GM23338 (cell line): ENCODE data around the gene RNF152. TPM values are rescaled to one million over a fixed set of nuclear protein-coding genes. Genes with fewer than 3 reads are reported as not detected.

Experiments used
- ATAC-seq: fragments of 200-7000 bp; cut with Tn5 transposase; 3 replicates; pipeline ENCODE4 v1.9.1; 2020
- DNase-seq: peaks from one replicate; pipeline ENCODE4 v3.0.0-alpha.2; 2015; ENCODE audit warnings: low spot score
- H2AFZ ChIP-seq: fragments of 200-600 bp; sonication (generic); 2 replicates; pipeline ENCODE4 v1.8.0; 2016; ENCODE audit warnings: antibody characterized with exemption, mild to moderate bottlenecking, moderate library complexity
- H3F3A ChIP-seq: fragments of 200-600 bp; sonication (generic); replicated peaks from 2 replicates; pipeline ENCODE4 v1.8.0; 2017; ENCODE audit warnings: antibody characterized with exemption, mixed run types, low read depth
- H3K27ac ChIP-seq: fragments of 200-600 bp; sonication (generic); 2 replicates; pipeline ENCODE4 v1.6.1; 2016; ENCODE audit warnings: low read depth
- H3K27me3 ChIP-seq: fragments of 200-600 bp; sonication (generic); 2 replicates; pipeline ENCODE4 v1.8.0; 2016; ENCODE audit warnings: mild to moderate bottlenecking, mixed run types, moderate library complexity; ENCODE audit not compliant: insufficient read depth
- H3K36me3 ChIP-seq: fragments of 200-600 bp; sonication (generic); 2 replicates; pipeline ENCODE4 v1.8.0; 2016; ENCODE audit warnings: mild to moderate bottlenecking; ENCODE audit not compliant: insufficient read depth
- H3K4me1 ChIP-seq: fragments of 200-600 bp; sonication (generic); 2 replicates; pipeline ENCODE4 v1.8.0; 2016; ENCODE audit warnings: mild to moderate bottlenecking, moderate library complexity; ENCODE audit not compliant: insufficient read depth
- H3K4me2 ChIP-seq: fragments of 200-600 bp; sonication (generic); 2 replicates; pipeline ENCODE4 v1.7.1; 2017; ENCODE audit warnings: mixed run types
- H3K4me3 ChIP-seq: fragments of 200-600 bp; sonication (generic); 2 replicates; pipeline ENCODE4 v1.6.1; 2016; ENCODE audit warnings: mixed run types
- H3K79me2 ChIP-seq: fragments of 200-600 bp; sonication (generic); replicated peaks from 2 replicates; pipeline ENCODE4 v1.8.0; 2017; ENCODE audit warnings: mild to moderate bottlenecking; ENCODE audit not compliant: insufficient read depth
- H3K9me2 ChIP-seq: fragments of 200-600 bp; sonication (generic); 2 replicates; pipeline ENCODE4 v1.8.0; 2017; ENCODE audit not compliant: insufficient read depth
- H4K20me1 ChIP-seq: fragments of 200-600 bp; sonication (generic); replicated peaks from 2 replicates; pipeline ENCODE4 v1.8.0; 2017; ENCODE audit warnings: mild to moderate bottlenecking; ENCODE audit not compliant: insufficient read depth
- H3K27ac Mint-ChIP-seq: 2 replicates; pipeline ENCODE4 v1.8.0; 2020; ENCODE audit warnings: inconsistent platforms, mild to moderate bottlenecking, moderate library complexity, mixed read lengths
- H3K27me3 Mint-ChIP-seq: 3 replicates; pipeline ENCODE4 v1.8.0; 2022; ENCODE audit warnings: low read depth, mild to moderate bottlenecking, moderate library complexity, mixed read lengths, inconsistent platforms; ENCODE audit not compliant: insufficient read depth, poor library complexity
- H3K36me3 Mint-ChIP-seq: 3 replicates; pipeline ENCODE4 v1.8.0; 2021; ENCODE audit warnings: low read depth, mild to moderate bottlenecking, inconsistent platforms, moderate library complexity, mixed read lengths
- H3K4me1 Mint-ChIP-seq: 3 replicates; pipeline ENCODE4 v1.8.0; 2020; ENCODE audit warnings: mild to moderate bottlenecking, inconsistent platforms, mixed read lengths
- H3K4me3 Mint-ChIP-seq: 3 replicates; pipeline ENCODE4 v1.8.0; 2021; ENCODE audit warnings: moderate library complexity, mild to moderate bottlenecking, inconsistent platforms, mixed read lengths
- H3K9me3 Mint-ChIP-seq: 3 replicates; pipeline ENCODE4 v1.8.0; 2020; ENCODE audit warnings: moderate library complexity, mild to moderate bottlenecking, inconsistent platforms, mixed read lengths
- CREB1 ChIP-seq: fragments of 250-450 bp; sonication (Bioruptor Pico); IDR thresholded peaks from 2 replicates; pipeline ENCODE4 v1.5.0; 2020; ENCODE audit warnings: low read depth, mild to moderate bottlenecking, moderate library complexity
- CTCF ChIP-seq, 2 experiments: fragments of 200-600 bp in 1 of 2; sonication (generic) in 1 of 2; conservative IDR thresholded peaks; 2 replicates each; pipeline versions ENCODE4 v1.5.1 to v1.6.1; 2016 to 2017; ENCODE audit warnings: antibody characterized with exemption in 2 of 2, low read depth in 2 of 2, mild to moderate bottlenecking in 2 of 2, moderate library complexity in 1 of 2
- ETS1 ChIP-seq: IDR thresholded peaks from 2 replicates; pipeline ENCODE4 v1.6.1; 2016; ENCODE audit warnings: antibody characterized with exemption
- EZH2 ChIP-seq: fragments of 200-600 bp; sonication (generic); IDR thresholded peaks from one replicate; pipeline ENCODE4 v1.8.0; 2017; ENCODE audit warnings: antibody characterized with exemption, mild to moderate bottlenecking, low read depth; ENCODE audit not compliant: unreplicated experiment
- NANOG ChIP-seq: IDR thresholded peaks from 2 replicates; pipeline ENCODE4 v1.6.1; 2016; ENCODE audit warnings: antibody characterized with exemption, borderline replicate concordance
- REST ChIP-seq: IDR thresholded peaks from one replicate; pipeline ENCODE4 v1.6.1; 2018; ENCODE audit warnings: antibody characterized with exemption; ENCODE audit not compliant: unreplicated experiment
- STAT1 ChIP-seq: IDR thresholded peaks from one replicate; pipeline ENCODE4 v1.6.1; 2016; ENCODE audit warnings: antibody characterized with exemption; ENCODE audit not compliant: unreplicated experiment
- ZNF114 ChIP-seq: fragments of 250-450 bp; sonication (Bioruptor Pico); IDR thresholded peaks from 2 replicates; pipeline ENCODE4 v1.5.0; 2020; ENCODE audit warnings: mild to moderate bottlenecking, moderate library complexity
- ZNF331 ChIP-seq: fragments of 250-450 bp; sonication (Bioruptor Pico); IDR thresholded peaks from 2 replicates; pipeline ENCODE4 v1.5.0; 2020; ENCODE audit warnings: low read depth, mild to moderate bottlenecking, moderate library complexity
- ZNF462 ChIP-seq: fragments of 250-450 bp; sonication (Bioruptor Pico); IDR thresholded peaks from 2 replicates; pipeline ENCODE4 v1.5.0; 2020; ENCODE audit warnings: mild to moderate bottlenecking, moderate library complexity
- polyA plus RNA-seq: library from polyadenylated mRNA; unstranded; fragments of >200 nt; fragmentation: Nextera tagmentation; extraction: Ambion mirVana; gene quantifications from 2 replicates; pipeline ENCODE4 v1.2.1, GENCODE V29; 2016
- total RNA-seq: library from RNA; depleted of rRNA; stranded (reverse); fragments of >200 nt; shearing (Covaris generic); gene quantifications from 2 replicates; pipeline ENCODE4 v1.2.3, GENCODE V29; 2014

The RNF152 gene
- total and polyA plus RNA-seq, 2 experiments from 2014 or later: 1.2 to 2.9 TPM

GRCh38 chr18:61912476-61912875 lies 19.7 kb upstream of the RNF152 start:
- no peak overlapping the region for H3K4me3 Mint-ChIP-seq
- H3K4me2 ChIP-seq: no peak overlapping the region
- no peak for ATAC-seq
- no peaks in the 10 kb centered on the region for H3K79me2 ChIP-seq
- TF ChIP-seq NANOG (no peak), REST (no peak), ZNF331 (CRISPR knock-in tag) (no peak)
- H3K9me3 Mint-ChIP-seq: no peaks in the 10 kb centered on the region
- no peaks in the 10 kb centered on the region for H4K20me1 ChIP-seq
- no peak overlapping the region for H3K27ac Mint-ChIP-seq
- H3K27me3 Mint-ChIP-seq: peaks cover 2% of the 10 kb centered on the region
- no peaks in the 10 kb centered on the region for H3K36me3 Mint-ChIP-seq
- H3F3A ChIP-seq: no peaks in the 10 kb centered on the region
- H2AFZ ChIP-seq: peak overlapping the region; percentile 35
- 0 out of 3 replicates have a peak, but pooled peaks cover 2% of the 10 kb centered on the region for H3K4me1 Mint-ChIP-seq
- no peak overlapping the region for H3K4me3 ChIP-seq
- 0 out of 2 replicates have a peak, but pooled peaks cover 2% of the 10 kb centered on the region for H3K9me2 ChIP-seq
- no peaks in the 10 kb centered on the region for H3K27me3 ChIP-seq
- H3K4me1 ChIP-seq: no peaks in the 10 kb centered on the region
- H3K36me3 ChIP-seq: no peaks in the 10 kb centered on the region
- H3K27ac ChIP-seq: no peak overlapping the region
- DNase-seq: no peak

- 0 out of 2 replicates have a peak, but pooled peaks cover 2% of the 10 kb centered on the region for H3K9me2 ChIP-seq
- Mint-ChIP-seq H3K9me3 (no peaks in the 10 kb centered on the region), H3K27me3 (peaks cover 3% of the 10 kb centered on the region), H3K4me3 (no peak overlapping the region), H3K4me1 (0 out of 3 replicates have a peak, but pooled peaks cover 2% of the 10 kb centered on the region), H3K36me3 (no peaks in the 10 kb centered on the region), H3K27ac (no peak overlapping the region)
- H4K20me1 ChIP-seq: no peaks in the 10 kb centered on the region
- H3K4me3 ChIP-seq: no peak overlapping the region
- no peaks in the 10 kb centered on the region for H3F3A ChIP-seq
- H3K4me1 ChIP-seq: no peaks in the 10 kb centered on the region
- no peak for DNase-seq
- H3K79me2 ChIP-seq: no peaks in the 10 kb centered on the region
- H2AFZ ChIP-seq: no peak overlapping the region
- H3K27me3 ChIP-seq: no peaks in the 10 kb centered on the region
- no peaks in the 10 kb centered on the region for H3K36me3 ChIP-seq
- no peak overlapping the region for H3K4me2 ChIP-seq
- H3K27ac ChIP-seq: no peak overlapping the region
- no peak for ATAC-seq
- no peak for TF ChIP-seq ZNF462 (CRISPR knock-in tag)
- no peak for TF ChIP-seq STAT1
- TF ChIP-seq ETS1: no peak
- TF ChIP-seq CREB1 (CRISPR knock-in tag): no peak
- no peak for TF ChIP-seq EZH2
- no peak for TF ChIP-seq ZNF114 (CRISPR knock-in tag)
- no peak for TF ChIP-seq CTCF (conservative IDR thresholded peaks at IDR 0.05; ENCODE audit: low read depth in 2 of 2)
Observed at GRCh38 chr18:61910101-61910500, 17.3 kb upstream of the RNF152 start.
